Uterus (tissue), 4 donors: ENCODE results near the gene MTUS2. TPM values are rescaled to one million over a fixed set of nuclear protein-coding genes. Genes with fewer than 3 reads are reported as not detected.

ENCODE experiments used
- DNase-seq, 2 donors: peaks; one replicate each; pipeline ENCODE4 v3.0.0-alpha.2; 2019 to 2020
- H3K27ac ChIP-seq, 2 donors: fragments of 200-600 bp; sonication (generic); 1 replicate in 1 of 2; 2 replicates in 1 of 2; pipeline ENCODE4 v1.5.1; 2016 to 2018
- H3K27me3 ChIP-seq, 2 donors: fragments of 200-600 bp; sonication (generic); one replicate each; pipeline ENCODE4 v1.5.1; 2018 to 2019; ENCODE audit warnings: control low read depth in 1 of 2
- H3K36me3 ChIP-seq, 2 donors: fragments of 200-600 bp; sonication (generic); one replicate each; pipeline ENCODE4 v1.5.1; 2019; ENCODE audit warnings: control low read depth in 1 of 2
- H3K4me1 ChIP-seq, 2 donors: fragments of 200-600 bp; sonication (generic); one replicate each; pipeline ENCODE4 v1.5.1; 2018 to 2019; ENCODE audit warnings: control low read depth in 1 of 2
- H3K4me3 ChIP-seq, 2 donors: fragments of 200-600 bp; sonication (generic); 1 replicate in 1 of 2; 2 replicates in 1 of 2; pipeline ENCODE4 v1.5.1; 2018 to 2019; ENCODE audit warnings: mild to moderate bottlenecking in 1 of 2
- H3K9me3 ChIP-seq, 2 donors: fragments of 200-600 bp; sonication (generic); one replicate each; pipeline ENCODE4 v1.5.1; 2019; ENCODE audit warnings: control low read depth in 1 of 2
- POLR2A ChIP-seq, 2 donors: fragments of 450-650 bp; IDR thresholded peaks; one replicate each; pipeline ENCODE4 v1.6.1; 2016; ENCODE audit warnings: antibody characterized with exemption in 2 of 2, mild to moderate bottlenecking in 1 of 2, moderate library complexity in 1 of 2
- intact Hi-C: fragments of 100-400 bp; cut with DNase I; formaldehyde crosslinking; loops from one replicate; pipeline ENCODE4 v1.15.1; 2023; ENCODE audit warnings: low total_unique reads
- total RNA-seq, 4 donors: library from RNA; depleted of rRNA in 3 of 4; stranded (reverse); fragments of >200 nt in 3 of 4; gene quantifications; one replicate each; pipeline versions ENCODE4 v1.1.0 to v1.2.4, GENCODE V29; 2014 to 2023
- TF ChIP-seq, protein P1 (sequence below), 4 experiments: fragments of 200-600 bp in 2 of 4; fragments of 450-650 bp in 2 of 4; sonication (generic) in 2 of 4; IDR thresholded peaks; one replicate each; pipeline ENCODE4 v1.5.1; 2016 to 2019; ENCODE audit warnings: antibody characterized with exemption in 4 of 4, mild to moderate bottlenecking in 2 of 4, moderate library complexity in 1 of 4
- donor health status: DM: yes; HTN: yes; CAD: no.

Gene MTUS2
- total RNA-seq, 4 donors from 2014 or later = 0.26 to 4.0 (median 3.6) TPM; not detected in 1

DNA sequence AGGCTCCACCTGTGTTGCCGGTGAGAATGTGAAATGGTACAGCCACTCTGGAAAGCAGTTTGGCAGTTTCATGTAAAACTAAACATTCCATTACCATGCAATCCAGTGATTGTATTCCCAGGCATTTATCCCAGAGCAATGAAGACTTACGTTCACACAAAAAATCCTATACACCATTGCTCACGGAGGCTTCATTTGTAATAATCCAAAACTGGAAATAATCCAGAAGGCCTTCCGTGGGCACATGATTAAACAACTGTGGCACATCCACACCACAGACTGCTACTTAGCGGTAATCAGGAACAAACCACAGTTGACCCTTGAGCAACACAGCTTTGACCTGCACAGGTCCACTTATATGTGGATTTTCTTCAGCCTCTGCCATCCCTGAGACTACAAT is 339.7 kb downstream of the MTUS2 start:
- no peak for TF ChIP-seq POLR2A (IDR thresholded peaks at IDR 0.05)
- TF ChIP-seq, protein P1, sequence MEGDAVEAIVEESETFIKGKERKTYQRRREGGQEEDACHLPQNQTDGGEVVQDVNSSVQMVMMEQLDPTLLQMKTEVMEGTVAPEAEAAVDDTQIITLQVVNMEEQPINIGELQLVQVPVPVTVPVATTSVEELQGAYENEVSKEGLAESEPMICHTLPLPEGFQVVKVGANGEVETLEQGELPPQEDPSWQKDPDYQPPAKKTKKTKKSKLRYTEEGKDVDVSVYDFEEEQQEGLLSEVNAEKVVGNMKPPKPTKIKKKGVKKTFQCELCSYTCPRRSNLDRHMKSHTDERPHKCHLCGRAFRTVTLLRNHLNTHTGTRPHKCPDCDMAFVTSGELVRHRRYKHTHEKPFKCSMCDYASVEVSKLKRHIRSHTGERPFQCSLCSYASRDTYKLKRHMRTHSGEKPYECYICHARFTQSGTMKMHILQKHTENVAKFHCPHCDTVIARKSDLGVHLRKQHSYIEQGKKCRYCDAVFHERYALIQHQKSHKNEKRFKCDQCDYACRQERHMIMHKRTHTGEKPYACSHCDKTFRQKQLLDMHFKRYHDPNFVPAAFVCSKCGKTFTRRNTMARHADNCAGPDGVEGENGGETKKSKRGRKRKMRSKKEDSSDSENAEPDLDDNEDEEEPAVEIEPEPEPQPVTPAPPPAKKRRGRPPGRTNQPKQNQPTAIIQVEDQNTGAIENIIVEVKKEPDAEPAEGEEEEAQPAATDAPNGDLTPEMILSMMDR (IDR thresholded peaks at IDR 0.05) = no peak
- Histone ChIP-seq H3K4me3 (no peak overlapping the region), H3K36me3 (no peaks in the 10 kb centered on the region), H3K9me3 (no peaks in the 10 kb centered on the region), H3K4me1 (no peaks in the 10 kb centered on the region), H3K27me3 (no peaks in the 10 kb centered on the region), H3K27ac (no peak overlapping the region)
- intact Hi-C loops = no loop called here
- DNase-seq = no peak

DNA sequence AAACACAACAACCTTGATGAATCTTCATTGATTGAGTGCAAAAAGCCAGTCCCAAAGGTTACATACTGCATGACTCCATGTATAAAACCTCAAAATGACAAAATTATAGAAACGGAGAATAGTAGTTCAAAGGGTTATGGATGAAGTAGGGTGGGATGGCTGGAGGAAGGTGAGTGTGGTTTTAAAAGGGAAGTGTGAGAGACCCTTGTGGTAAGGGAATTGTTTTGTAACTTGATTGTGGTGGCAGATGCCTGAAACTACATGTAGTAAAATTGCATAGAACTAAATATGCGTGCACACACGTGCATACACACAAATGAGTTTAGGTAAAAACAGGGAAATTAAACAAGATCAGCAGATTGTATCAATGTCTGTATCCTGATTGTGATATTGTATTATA is 340.7 kb downstream of the MTUS2 start:
- intact Hi-C loops = no loop called here
- DNase-seq = no peak
- H3K4me3 ChIP-seq = no peak overlapping the region
- TF ChIP-seq POLR2A (IDR thresholded peaks at IDR 0.05) = no peak
- TF ChIP-seq, protein P1 (IDR thresholded peaks at IDR 0.05) = no peak
- no peaks in the 10 kb centered on the region for H3K9me3 ChIP-seq
- no peak overlapping the region for H3K27ac ChIP-seq
- H3K27me3 ChIP-seq = no peaks in the 10 kb centered on the region
- H3K36me3 ChIP-seq = no peaks in the 10 kb centered on the region
- no peaks in the 10 kb centered on the region for H3K4me1 ChIP-seq

DNA sequence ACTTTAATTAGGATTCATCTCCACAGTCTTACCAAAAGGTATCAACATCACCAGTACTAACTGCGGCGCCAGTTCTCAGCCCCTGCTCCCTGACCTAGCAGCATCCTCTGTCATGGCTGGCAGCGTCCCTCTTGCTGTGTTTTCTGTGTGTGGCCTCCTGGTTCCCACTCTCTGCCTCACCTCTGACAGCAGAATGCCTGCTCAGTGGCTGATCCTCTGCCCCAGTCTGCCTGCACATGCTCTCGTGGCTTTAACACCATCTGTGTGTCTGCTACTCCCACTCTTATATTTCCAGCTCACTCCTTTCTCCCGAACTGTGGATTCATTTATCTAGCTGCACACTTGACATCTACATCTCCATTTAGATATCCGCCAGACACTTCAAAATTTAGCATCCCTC is 341.5 kb downstream of the MTUS2 start:
- no peak for TF ChIP-seq POLR2A (IDR thresholded peaks at IDR 0.05)
- TF ChIP-seq, protein P1 (IDR thresholded peaks at IDR 0.05) = no peak
- H3K4me3 ChIP-seq = no peak overlapping the region
- no peak for DNase-seq
- no peaks in the 10 kb centered on the region for H3K4me1 ChIP-seq
- no peaks in the 10 kb centered on the region for H3K36me3 ChIP-seq
- no peak overlapping the region for H3K27ac ChIP-seq
- no peaks in the 10 kb centered on the region for H3K27me3 ChIP-seq
- no peaks in the 10 kb centered on the region for H3K9me3 ChIP-seq
- intact Hi-C loops = no loop called here

DNA sequence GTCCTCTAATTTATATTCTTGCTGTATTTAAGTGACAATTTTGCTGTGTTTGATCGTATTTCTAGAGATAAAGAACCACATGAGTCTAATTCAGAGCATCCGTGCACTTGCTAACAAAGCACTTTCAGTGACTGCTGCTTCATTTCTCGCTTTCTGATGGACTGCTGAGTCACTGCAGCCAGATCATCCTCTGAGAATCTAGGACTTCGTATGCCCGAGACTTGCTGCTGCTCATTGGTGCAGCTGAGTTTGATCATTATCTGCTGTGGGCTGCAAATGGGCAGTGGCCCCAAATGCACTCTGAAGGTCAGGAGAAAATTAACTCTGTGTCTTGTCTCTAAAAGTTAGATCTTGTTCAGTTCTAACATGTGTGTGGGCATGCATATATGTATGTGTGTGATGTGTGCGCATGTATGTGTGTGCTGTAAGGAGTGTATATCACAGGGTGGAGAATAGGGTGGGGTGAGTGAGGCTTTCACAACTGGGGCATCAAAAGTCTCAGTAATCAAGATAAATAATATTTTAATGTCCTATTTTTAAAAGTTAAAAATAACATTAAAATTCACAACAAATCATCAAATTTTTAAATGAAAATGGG is 342.6 kb downstream of the MTUS2 start:
- intact Hi-C loops = no loop called here

DNA sequence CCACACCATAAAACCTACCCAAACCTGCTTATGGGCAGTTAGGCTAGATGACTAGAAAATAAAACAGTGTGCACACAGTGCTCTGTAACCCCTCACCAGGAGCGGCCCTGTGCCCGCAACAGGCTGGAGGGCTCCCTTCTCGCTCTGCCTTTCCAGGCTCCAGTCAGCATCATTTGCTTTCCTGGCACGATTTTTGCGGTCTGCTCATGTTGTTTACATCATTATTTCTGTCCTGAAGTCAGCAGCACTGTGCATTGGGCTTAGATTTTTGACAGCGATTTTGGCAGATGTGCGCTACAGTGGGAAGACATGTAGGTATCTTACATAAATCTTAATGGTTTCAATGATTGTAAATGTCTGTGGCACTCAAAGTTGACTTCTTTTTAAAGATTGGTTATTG is 344.0 kb downstream of the MTUS2 start:
- intact Hi-C loops = no loop called here
- Histone ChIP-seq H3K27ac (no peak overlapping the region), H3K4me1 (no peaks in the 10 kb centered on the region), H3K36me3 (no peaks in the 10 kb centered on the region), H3K9me3 (no peaks in the 10 kb centered on the region), H3K4me3 (no peak overlapping the region), H3K27me3 (no peaks in the 10 kb centered on the region)
- no peak for DNase-seq
- TF ChIP-seq, protein P1 (IDR thresholded peaks at IDR 0.05) = no peak
- TF ChIP-seq POLR2A (IDR thresholded peaks at IDR 0.05) = no peak

More for the DNA sequence above, 342.6 kb downstream of the MTUS2 start:
- Histone ChIP-seq H3K36me3 (no peaks in the 10 kb centered on the region), H3K27me3 (no peaks in the 10 kb centered on the region), H3K27ac (no peak overlapping the region), H3K4me1 (no peaks in the 10 kb centered on the region), H3K9me3 (no peaks in the 10 kb centered on the region), H3K4me3 (no peak overlapping the region)
- no peak for TF ChIP-seq POLR2A (IDR thresholded peaks at IDR 0.05)
- TF ChIP-seq, protein P1 (IDR thresholded peaks at IDR 0.05) = no peak
- DNase-seq = no peak
